GM12878 (cell line): ENCODE results near the gene LRRC56. TPM values are rescaled to one million over a fixed set of nuclear protein-coding genes. Genes with fewer than 3 reads are reported as not detected.

Experiments used
- ATAC-seq: fragments of 200-7000 bp; cut with Tn5 transposase; 3 replicates; pipeline ENCODE4 v1.9.1; 2020; ENCODE audit warnings: mild to moderate bottlenecking, moderate library complexity
- BruUV-seq: library from RNA; stranded (reverse); fragments of 400-500 nt; replicated peaks from 2 replicates; lab custom pipeline; 2021; lab: Mats Ljungman, UMichigan
- CTCF ChIA-PET: fragments of 300-600 bp; sonication (Branson Sonifier 250); formaldehyde crosslinking; extraction: SDS; loops from one replicate; lab custom pipeline; 2021; ENCODE audit warnings: inconsistent platforms; lab: Yijun Ruan, JAX
- POLR2A ChIA-PET: fragments of 350-600 bp; formaldehyde crosslinking; extraction: SDS; loops from one replicate; lab custom pipeline; 2021; ENCODE audit warnings: inconsistent platforms; lab: Charles Lee
- RAD21 ChIA-PET: fragments of 300-600 bp; sonication (Branson Sonifier 250); formaldehyde crosslinking; loops from one replicate; lab custom pipeline; 2023; ENCODE audit warnings: antibody characterized with exemption; ENCODE audit not compliant: unreplicated experiment; lab: Charles Lee
- SMC1A ChIA-PET: fragments of 300-600 bp; sonication (Branson Sonifier 250); formaldehyde crosslinking; loops from one replicate; lab custom pipeline; 2023; ENCODE audit not compliant: unreplicated experiment, uncharacterized antibody; lab: Charles Lee
- DNase-seq: peaks from one replicate; pipeline ENCODE4 v3.0.0-alpha.2; 2011; ENCODE audit warnings: low read depth, low spot score
- FAIRE-seq: peaks from 3 replicates; lab custom pipeline; 2011; peaks lifted over from hg19 to GRCh38; lab: Jason Lieb, UNC
- H2AFZ ChIP-seq: 2 replicates; pipeline ENCODE4 v1.6.0; 2011; ENCODE audit warnings: low read depth, low read length, control low read depth; ENCODE audit not compliant: control insufficient read depth
- H3K27ac ChIP-seq: 2 replicates; pipeline ENCODE4 v1.5.1; 2011; ENCODE audit warnings: control low read depth; ENCODE audit not compliant: control insufficient read depth, insufficient read depth
- H3K27me3 ChIP-seq, 2 experiments: replicated peaks in 1 of 2; 2 replicates each; pipeline versions ENCODE4 v1.6.0 to v1.6.1; 2011; ENCODE audit warnings: low read length in 1 of 2; ENCODE audit not compliant: control insufficient read depth in 2 of 2, insufficient read depth in 2 of 2
- H3K36me3 ChIP-seq, 2 experiments: 2 replicates each; pipeline ENCODE4 v1.5.1; 2011; ENCODE audit warnings: low read length in 1 of 2; ENCODE audit not compliant: control insufficient read depth in 2 of 2, insufficient read depth in 2 of 2
- H3K4me1 ChIP-seq: 2 replicates; pipeline ENCODE4 v1.6.1; 2011; ENCODE audit warnings: mild to moderate bottlenecking, low read length, moderate library complexity, mixed read lengths; ENCODE audit not compliant: control insufficient read depth, insufficient read depth
- H3K4me2 ChIP-seq: 2 replicates; pipeline ENCODE4 v1.6.0; 2011; ENCODE audit warnings: control low read depth; ENCODE audit not compliant: control insufficient read depth, insufficient read depth
- H3K4me3 ChIP-seq: fragments of 200-600 bp; sonication (generic); 2 replicates; pipeline ENCODE4 v1.5.1; 2016
- H3K79me2 ChIP-seq: 2 replicates; pipeline ENCODE4 v1.6.0; 2011; ENCODE audit warnings: low read length; ENCODE audit not compliant: control insufficient read depth, insufficient read depth
- H3K9ac ChIP-seq: 2 replicates; pipeline ENCODE4 v1.8.0; 2011; ENCODE audit warnings: low read length, control low read depth, mixed read lengths; ENCODE audit not compliant: control insufficient read depth, insufficient read depth
- H3K9me3 ChIP-seq: replicated peaks from 3 replicates; pipeline ENCODE4 v1.5.1; 2011; ENCODE audit warnings: mild to moderate bottlenecking, low read length; ENCODE audit not compliant: control insufficient read depth, insufficient read depth
- H4K20me1 ChIP-seq: 2 replicates; pipeline ENCODE4 v1.6.0; 2011; ENCODE audit not compliant: control insufficient read depth, insufficient read depth
- CBX3 ChIP-seq: fragments of 200-600 bp; sonication (generic); IDR thresholded peaks from 2 replicates; pipeline ENCODE4 v1.6.1; 2016; ENCODE audit warnings: low read depth, borderline replicate concordance
- CHD1 ChIP-seq: IDR thresholded peaks from 2 replicates; pipeline ENCODE4 v1.6.1; 2012; ENCODE audit warnings: low read depth, low read length, improper control_type of control experiment
- GABPA ChIP-seq: IDR thresholded peaks from 2 replicates; pipeline ENCODE4 v1.6.1; 2014; ENCODE audit warnings: antibody characterized with exemption, low read depth, mild to moderate bottlenecking, inconsistent platforms
- HCFC1 ChIP-seq: fragments of 150-350 bp; IDR thresholded peaks from 2 replicates; pipeline ENCODE4 v1.6.1; 2014; ENCODE audit warnings: low read length
- HDGF ChIP-seq: fragments of 450-650 bp; IDR thresholded peaks from 2 replicates; pipeline ENCODE4 v1.6.1; 2016; ENCODE audit warnings: antibody characterized with exemption
- IKZF1 ChIP-seq: fragments of 450-650 bp; conservative IDR thresholded peaks from 2 replicates; pipeline ENCODE4 v1.6.1; 2017; ENCODE audit warnings: antibody characterized with exemption, mild to moderate bottlenecking
- IRF4 ChIP-seq: IDR thresholded peaks from 2 replicates; pipeline ENCODE4 v1.6.1; 2011; ENCODE audit warnings: low read depth, low read length
- JUNB ChIP-seq: IDR thresholded peaks from 2 replicates; pipeline ENCODE4 v1.6.1; 2016; ENCODE audit warnings: antibody characterized with exemption, mild to moderate bottlenecking
- MEF2A ChIP-seq: IDR thresholded peaks from 2 replicates; pipeline ENCODE4 v1.6.1; 2011; ENCODE audit warnings: low read depth, mild to moderate bottlenecking, low read length, moderate library complexity; ENCODE audit not compliant: insufficient read depth
- MEF2B ChIP-seq: fragments of 450-650 bp; IDR thresholded peaks from 2 replicates; pipeline ENCODE4 v1.6.1; 2018; ENCODE audit warnings: mild to moderate bottlenecking, moderate library complexity; ENCODE audit not compliant: partially characterized antibody, poor library complexity, severe bottlenecking
- MXI1 ChIP-seq: fragments of 150-350 bp; IDR thresholded peaks from 2 replicates; pipeline ENCODE4 v1.6.1; 2011; ENCODE audit warnings: low read depth, mild to moderate bottlenecking, inconsistent platforms, low read length, improper control_type of control experiment
- NFXL1 ChIP-seq: fragments of 450-650 bp; IDR thresholded peaks from 2 replicates; pipeline ENCODE4 v1.6.1; 2017; ENCODE audit warnings: antibody characterized with exemption, mild to moderate bottlenecking, borderline replicate concordance
- POLR2A ChIP-seq: IDR thresholded peaks from 2 replicates; pipeline ENCODE4 v1.6.1; 2011; ENCODE audit warnings: low read depth, mild to moderate bottlenecking, low read length
- RB1 ChIP-seq: fragments of 450-650 bp; formaldehyde crosslinking; IDR thresholded peaks from 2 replicates; pipeline ENCODE4 v1.6.1; 2017; ENCODE audit warnings: mild to moderate bottlenecking, borderline replicate concordance
- RBBP5 ChIP-seq: fragments of 200-600 bp; sonication (generic); conservative IDR thresholded peaks from 2 replicates; pipeline ENCODE4 v1.6.1; 2016
- SPI1 ChIP-seq: IDR thresholded peaks from 2 replicates; pipeline ENCODE4 v1.6.1; 2011; ENCODE audit warnings: low read depth, mild to moderate bottlenecking, low read length, moderate library complexity, borderline replicate concordance; ENCODE audit not compliant: insufficient read depth
- TCF12 ChIP-seq: IDR thresholded peaks from 2 replicates; pipeline ENCODE4 v1.6.1; 2011; ENCODE audit warnings: low read depth, mild to moderate bottlenecking, low read length
- WGBS: methylation state at CpG from one replicate; pipeline ENCODE4 v1.1.6; 2016; ENCODE audit warnings: low lambda C conversion rate; ENCODE audit not compliant: insufficient replicate concordance, insufficient coverage; ENCODE audit errors: missing lambda C conversion rate; 5-methylcytosine and 5-hydroxymethylcytosine counted together
- in situ Hi-C: fragments of 300-500 bp; cut with MboI; formaldehyde crosslinking; loops from 9 replicates; pipeline ENCODE4 v1.14.3; 2018; ENCODE audit warnings: mixed read lengths
- intact Hi-C: fragments of 100-400 bp; cut with micrococcal nuclease; formaldehyde crosslinking; loops from one replicate; pipeline ENCODE4 v1.14.2; 2022; ENCODE audit not compliant: unreplicated experiment
- polyA plus RNA-seq, 11 experiments: library from polyadenylated mRNA; depleted of rRNA in 4 of 11; unstranded in 6 of 11; stranded (reverse) in 5 of 11; fragments of >200 nt; fragmentation: Nextera tagmentation in 4 of 11; fragmentation: Illumina TruSeq in 1 of 11; extraction: Ambion mirVana in 4 of 11; extraction: Trizol in 1 of 11; gene quantifications; 1 replicate in 1 of 11; 2 replicates in 10 of 11; pipeline versions ENCODE4 v1.2.1 to v1.2.3, GENCODE V29; 2011 to 2016; ENCODE audit warnings: inconsistent platforms in 2 of 11, missing spikeins in 2 of 11, low read depth in 1 of 11
- total RNA-seq, 4 experiments: library from RNA; depleted of rRNA in 3 of 4; stranded (reverse); fragments of >200 nt in 3 of 4; fragmentation: Illumina TruSeq in 1 of 4; extraction: Trizol in 1 of 4; gene quantifications; 2 replicates each; pipeline versions ENCODE4 v1.2.1 to v1.2.3, GENCODE V29; 2013 to 2021

Gene LRRC56
- total and polyA plus RNA-seq, 10 of the 15 experiments (the other 5 are each of a cell fraction or from before 2014, with no cell fraction given), result 0.02 to 1.9 (median 0.75) TPM; not detected in 1

DNA sequence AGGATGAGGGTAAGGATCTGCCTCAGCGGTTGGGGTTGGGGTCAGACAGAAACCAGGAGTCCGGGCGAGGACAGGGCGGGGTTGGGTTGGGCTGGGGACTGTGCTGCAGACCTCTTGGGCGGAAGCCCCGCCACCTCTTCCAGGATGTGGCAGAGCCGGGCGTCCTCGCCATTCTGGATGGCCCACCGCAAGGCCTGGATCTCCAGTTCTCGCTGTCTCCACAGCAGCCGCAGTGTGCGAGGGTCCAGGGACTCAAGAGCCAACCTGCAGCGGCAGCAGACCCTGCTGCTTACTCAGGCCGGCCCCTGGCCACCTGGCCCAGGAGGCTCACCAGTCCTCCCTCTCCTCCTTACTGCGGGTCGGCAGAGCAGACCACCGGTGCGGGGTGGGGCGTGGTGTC lies 21.2 kb downstream of the LRRC56 start:
- Histone ChIP-seq H3K4me3 (no peak overlapping the region), H3K27ac (no peak overlapping the region), H3K36me3 (no peaks in the 10 kb centered on the region), H3K27me3 (peaks cover 0 to 5% of the 10 kb centered on the region in 2 experiments; a peak in 2 of 4 replicates), H3K9ac (no peak overlapping the region), H2AFZ (no peak overlapping the region), H3K9me3 (no peaks in the 10 kb centered on the region), H3K4me2 (no peak overlapping the region), H4K20me1 (no peaks in the 10 kb centered on the region), H3K4me1 (peaks cover 5% of the 10 kb centered on the region), H3K79me2 (peaks cover 5% of the 10 kb centered on the region)
- ChIA-PET RAD21 (no interaction called here), SMC1A (no interaction called here), CTCF (no interaction called here), POLR2A (interaction anchor here (0.6 kb wide), 1 partner anchor 147 kb away, joined by 5 read pairs; no protein-coding TSS in a partner anchor)
- intact Hi-C loops (no loop called here), in situ Hi-C loops (loop anchor here (5.0 kb wide), 1 partner anchor 154 kb away; no protein-coding TSS in a partner anchor)
- DNase-seq (no peak), FAIRE-seq (no peak), ATAC-seq (no peak)
- 80% methylated on average over 19 of the region's 20 CpGs for WGBS
- no TSS peak for BruUV-seq
- no peak for TF ChIP-seq CHD1
- TF ChIP-seq IKZF1, result no peak
- TF ChIP-seq MXI1, result no peak
- no peak for TF ChIP-seq TCF12
- no peak for TF ChIP-seq GABPA
- TF ChIP-seq SPI1, result no peak
- no peak for TF ChIP-seq NFXL1
- TF ChIP-seq IRF4, result no peak
- no peak for TF ChIP-seq RBBP5
- TF ChIP-seq HCFC1, result no peak
- no peak for TF ChIP-seq RB1
- no peak for TF ChIP-seq JUNB
- TF ChIP-seq POLR2A, result no peak
- TF ChIP-seq CBX3, result no peak
- TF ChIP-seq HDGF, result no peak
- no peak for TF ChIP-seq MEF2B
- TF ChIP-seq MEF2A, result no peak
